GM12865 (cell line): ENCODE results near the gene CELF4.

Experiments used
- DNase-seq: peaks from one replicate; pipeline ENCODE4 v3.0.0; 2010; ENCODE audit warnings: low read depth
- H3K4me3 ChIP-seq: 2 replicates; pipeline ENCODE4 v1.5.1; 2011; ENCODE audit warnings: mild to moderate bottlenecking, low read depth, low read length, control low read depth
- TF ChIP-seq, protein P1 (sequence below): IDR thresholded peaks from 2 replicates; pipeline ENCODE4 v1.5.1; 2011; ENCODE audit warnings: low read length, control low read depth, low read depth, inconsistent platforms; ENCODE audit not compliant: insufficient read depth; ENCODE audit errors: missing control alignments

CELF4 gene

DNA sequence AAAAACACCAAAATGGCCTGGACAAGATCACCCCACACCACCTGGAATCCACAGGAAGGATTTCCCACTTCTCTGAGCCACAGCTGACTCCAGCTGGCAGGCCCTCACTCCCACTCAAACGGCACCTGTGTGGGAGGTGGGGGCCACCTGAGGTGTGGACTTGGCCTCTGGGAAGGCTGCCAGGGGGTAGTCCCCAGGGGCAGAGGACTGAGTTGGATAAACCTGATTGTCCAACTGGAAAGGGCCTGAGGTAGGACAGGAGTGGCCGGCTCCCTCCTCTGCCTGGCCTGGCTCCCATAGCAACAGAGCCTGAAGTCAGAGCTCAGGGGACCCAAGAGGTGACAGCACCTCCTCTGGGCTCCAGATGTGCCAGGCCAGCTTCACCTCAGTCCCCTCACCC, 300.2 kb downstream of the CELF4 start:
- TF ChIP-seq, protein P1, sequence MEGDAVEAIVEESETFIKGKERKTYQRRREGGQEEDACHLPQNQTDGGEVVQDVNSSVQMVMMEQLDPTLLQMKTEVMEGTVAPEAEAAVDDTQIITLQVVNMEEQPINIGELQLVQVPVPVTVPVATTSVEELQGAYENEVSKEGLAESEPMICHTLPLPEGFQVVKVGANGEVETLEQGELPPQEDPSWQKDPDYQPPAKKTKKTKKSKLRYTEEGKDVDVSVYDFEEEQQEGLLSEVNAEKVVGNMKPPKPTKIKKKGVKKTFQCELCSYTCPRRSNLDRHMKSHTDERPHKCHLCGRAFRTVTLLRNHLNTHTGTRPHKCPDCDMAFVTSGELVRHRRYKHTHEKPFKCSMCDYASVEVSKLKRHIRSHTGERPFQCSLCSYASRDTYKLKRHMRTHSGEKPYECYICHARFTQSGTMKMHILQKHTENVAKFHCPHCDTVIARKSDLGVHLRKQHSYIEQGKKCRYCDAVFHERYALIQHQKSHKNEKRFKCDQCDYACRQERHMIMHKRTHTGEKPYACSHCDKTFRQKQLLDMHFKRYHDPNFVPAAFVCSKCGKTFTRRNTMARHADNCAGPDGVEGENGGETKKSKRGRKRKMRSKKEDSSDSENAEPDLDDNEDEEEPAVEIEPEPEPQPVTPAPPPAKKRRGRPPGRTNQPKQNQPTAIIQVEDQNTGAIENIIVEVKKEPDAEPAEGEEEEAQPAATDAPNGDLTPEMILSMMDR: no peak
- no peak for DNase-seq
- H3K4me3 ChIP-seq: no peak overlapping the region

DNA sequence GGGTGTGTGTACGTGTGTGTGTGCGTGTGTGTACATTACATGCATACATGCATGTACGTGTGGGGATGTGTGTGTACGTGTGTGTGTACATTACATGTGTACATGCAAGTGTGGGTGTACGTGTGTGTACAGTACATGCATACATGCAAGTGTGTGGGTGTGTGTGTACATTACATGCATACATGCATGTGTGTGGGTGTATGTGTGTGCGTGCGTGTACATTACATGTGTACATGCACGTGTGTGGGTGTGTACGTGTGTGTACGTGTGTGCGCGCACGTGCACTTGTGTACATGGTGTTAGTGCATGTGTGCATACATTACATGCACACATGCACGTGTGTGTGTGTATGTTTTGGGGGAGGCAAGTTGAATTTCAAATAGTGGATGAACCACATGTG, 300.6 kb downstream of the CELF4 start:
- no peak for DNase-seq
- TF ChIP-seq, protein P1: no peak
- no peak overlapping the region for H3K4me3 ChIP-seq

DNA sequence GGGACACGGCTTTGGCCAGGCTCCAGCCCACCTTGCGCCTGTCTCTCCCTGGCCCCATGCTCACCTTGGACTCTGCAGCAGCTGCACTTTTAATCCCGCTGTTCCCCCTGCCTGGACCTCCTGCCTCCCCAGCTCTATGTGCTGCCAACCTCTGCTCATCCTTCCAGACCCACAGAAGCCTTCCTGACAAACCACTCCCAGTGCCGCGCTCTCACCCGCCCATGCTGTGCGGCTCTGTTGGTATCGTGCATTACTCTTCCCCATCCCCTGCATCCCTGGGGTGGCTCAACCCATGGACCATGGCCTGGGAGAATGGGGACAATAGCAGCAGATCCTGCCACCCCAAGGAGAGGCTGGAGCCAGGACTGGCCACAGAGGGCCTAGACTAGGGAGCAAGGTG, 303.6 kb downstream of the CELF4 start:
- no peak for DNase-seq
- no peak overlapping the region for H3K4me3 ChIP-seq
- TF ChIP-seq, protein P1: no peak

DNA sequence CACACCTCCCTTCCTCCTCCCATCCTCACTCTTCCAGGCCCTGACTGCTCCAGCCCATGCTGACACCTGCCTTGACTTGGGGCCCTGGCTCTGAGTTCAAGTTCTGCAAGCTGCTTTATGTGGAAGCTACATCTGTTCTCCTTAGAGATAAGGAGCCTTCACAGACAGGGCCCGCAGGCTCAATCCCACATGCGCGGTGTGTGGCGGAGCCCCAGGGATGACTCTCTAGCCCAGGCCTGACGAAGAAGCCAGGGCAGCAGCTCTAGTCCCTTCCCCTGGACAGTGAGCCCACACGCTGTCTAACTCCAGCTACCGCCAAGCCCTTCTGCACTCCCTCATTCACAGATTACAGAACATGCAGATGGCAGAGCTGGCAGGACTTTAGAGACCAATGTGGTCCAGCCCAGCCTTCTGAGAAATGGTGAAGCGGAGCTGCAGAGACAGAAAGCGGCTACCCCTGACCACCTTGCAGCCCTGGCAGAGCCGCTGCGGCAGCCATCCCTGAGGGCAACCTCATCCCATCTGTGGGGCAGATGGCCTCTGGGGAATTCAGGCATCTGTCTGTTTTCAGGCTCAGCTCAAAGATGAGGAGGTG, 304.3 kb downstream of the CELF4 start:
- H3K4me3 ChIP-seq: no peak overlapping the region
- TF ChIP-seq, protein P1: no peak

DNA sequence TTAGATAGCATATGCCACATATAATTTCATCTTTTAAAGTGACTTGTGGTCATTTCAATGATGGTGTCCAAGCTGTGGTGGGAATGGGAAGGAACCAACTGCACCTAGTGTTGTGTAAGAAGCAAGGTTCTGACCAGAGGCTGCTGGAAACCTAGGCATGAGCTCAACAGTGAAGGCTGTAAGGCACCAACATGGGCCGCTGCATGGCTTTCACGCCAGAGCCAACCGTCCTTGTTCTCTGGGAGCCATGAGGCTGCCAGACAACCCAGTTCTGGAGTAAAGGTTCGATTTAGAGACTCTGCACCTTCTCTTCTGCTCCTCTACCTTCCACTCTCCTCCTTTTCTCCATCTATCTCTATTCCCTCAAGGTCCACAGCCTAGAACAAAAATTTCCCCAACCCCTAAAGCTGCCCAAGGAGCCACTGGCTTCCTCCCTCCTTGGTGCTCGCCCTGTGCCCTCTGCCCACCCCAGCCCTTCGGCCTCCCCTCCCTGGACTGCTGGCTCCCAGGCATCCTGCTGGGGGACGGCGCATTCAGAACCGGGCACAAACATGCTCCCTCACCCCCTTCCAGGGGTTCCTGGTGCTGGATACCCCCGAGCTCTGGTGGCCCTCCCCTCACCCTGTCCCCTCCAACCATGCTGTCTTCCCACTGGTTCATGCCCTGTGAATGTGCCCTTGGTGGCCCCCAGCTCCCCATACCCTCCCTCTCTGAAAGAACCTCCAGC, 305.1 kb downstream of the CELF4 start:
- TF ChIP-seq, protein P1: no peak
- H3K4me3 ChIP-seq: no peak overlapping the region
- no peak for DNase-seq

More for the DNA sequence above, 304.3 kb downstream of the CELF4 start:
- DNase-seq: no peak

DNA sequence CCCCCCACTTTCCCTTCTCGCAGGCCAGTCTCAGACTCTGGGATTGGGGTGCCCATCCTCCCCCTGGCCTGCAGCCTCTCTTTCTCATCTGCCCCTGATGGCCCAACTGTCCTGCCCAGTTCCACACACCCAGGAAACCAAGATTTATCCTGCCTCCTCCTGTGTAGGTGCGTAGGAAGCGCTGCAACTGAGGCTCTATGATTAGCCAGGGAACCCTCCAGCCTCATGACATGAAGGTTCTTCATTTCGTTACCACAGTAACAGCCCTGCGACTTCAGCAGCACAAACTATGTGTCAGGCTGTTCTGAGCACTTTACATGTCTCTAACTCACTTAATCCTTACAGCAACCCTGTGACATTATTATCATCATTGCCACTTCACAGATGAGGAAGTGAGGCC, 305.9 kb downstream of the CELF4 start:
- TF ChIP-seq, protein P1: no peak
- H3K4me3 ChIP-seq: no peak overlapping the region
- no peak for DNase-seq
